Thyroid gland (tissue), 4 donors: ENCODE data around the gene PLA2G10. TPM values are rescaled to one million over a fixed set of nuclear protein-coding genes. Genes with fewer than 3 reads are reported as not detected.
"Not testable (repeated sequence)": the region's sequence is repeated elsewhere in the genome, so short reads cannot be mapped to it uniquely, and the experiment has no call there.

Experiments used
- DNase-seq, 2 donors: peaks; one replicate each; pipeline ENCODE4 v3.0.0-alpha.2; 2019
- H3K27ac ChIP-seq, 3 donors: fragments of 200-600 bp; sonication (generic); 1 replicate in 2 of 3; 2 replicates in 1 of 3; pipeline ENCODE4 v1.5.1; 2016 to 2019; ENCODE audit warnings: mild to moderate bottlenecking in 1 of 3, moderate library complexity in 1 of 3
- H3K27me3 ChIP-seq: fragments of 200-600 bp; sonication (generic); one replicate; pipeline ENCODE4 v1.5.1; 2019
- H3K36me3 ChIP-seq, 2 donors: fragments of 200-600 bp; sonication (generic); one replicate each; pipeline ENCODE4 v1.5.1; 2016 to 2019
- H3K4me1 ChIP-seq, 2 donors: fragments of 200-600 bp; sonication (generic); one replicate each; pipeline ENCODE4 v1.5.1; 2017 to 2019
- H3K4me3 ChIP-seq, 3 donors: fragments of 200-600 bp; sonication (generic); replicated peaks in 1 of 3; 1 replicate in 2 of 3; 2 replicates in 1 of 3; pipeline ENCODE4 v1.5.1; 2016; ENCODE audit warnings: mild to moderate bottlenecking in 1 of 3
- H3K9me3 ChIP-seq: fragments of 200-600 bp; sonication (generic); one replicate; pipeline ENCODE4 v1.5.1; 2017
- WGBS, 2 donors: methylation state at CpG; one replicate each; pipeline ENCODE4 v1.1.5; 2017; 5-methylcytosine and 5-hydroxymethylcytosine counted together
- intact Hi-C: fragments of 100-400 bp; cut with DNase I; formaldehyde crosslinking; loops from one replicate; pipeline ENCODE4 v1.15.1; 2023
- total RNA-seq, 4 donors: library from RNA; depleted of rRNA; stranded (reverse); fragments of >200 nt; gene quantifications; one replicate each; pipeline ENCODE4 v1.2.3, GENCODE V29; 2016

The PLA2G10 gene, protein sequence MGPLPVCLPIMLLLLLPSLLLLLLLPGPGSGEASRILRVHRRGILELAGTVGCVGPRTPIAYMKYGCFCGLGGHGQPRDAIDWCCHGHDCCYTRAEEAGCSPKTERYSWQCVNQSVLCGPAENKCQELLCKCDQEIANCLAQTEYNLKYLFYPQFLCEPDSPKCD
- total RNA-seq = not detected

DNA sequence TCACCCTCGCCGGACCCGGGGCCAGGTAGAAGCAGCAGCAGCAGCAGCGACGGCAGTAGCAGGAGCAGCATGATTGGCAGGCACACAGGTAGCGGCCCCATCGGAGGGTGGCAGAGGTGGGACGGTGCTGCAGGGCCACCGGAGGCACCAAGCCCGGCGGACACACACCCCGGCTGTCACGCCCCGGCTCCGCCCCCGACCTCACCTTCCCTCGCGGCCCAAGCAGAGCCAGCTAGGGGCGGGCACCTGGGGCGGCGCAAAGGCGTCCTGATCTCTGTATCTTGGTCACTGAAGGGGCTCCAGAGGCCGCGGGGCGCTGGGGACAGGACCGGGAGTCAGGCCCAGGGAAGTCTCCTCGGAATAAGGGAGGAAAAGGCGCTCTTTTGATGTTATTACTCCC is at the start of gene PLA2G10:
Gene PLA2G10, minus strand, starts transcription at position 180 of the 400 bp plus-strand sequence. Its CDS starts 79 bp downstream, at position 101.
- no CpG with 5 or more reads among the region's 28 CpGs for WGBS, 2 donors
- H3K4me3 ChIP-seq, H3K4me1 ChIP-seq, H3K27me3 ChIP-seq, H3K36me3 ChIP-seq, intact Hi-C loops, H3K9me3 ChIP-seq, H3K27ac ChIP-seq, DNase-seq: not testable (repeated sequence)

DNA sequence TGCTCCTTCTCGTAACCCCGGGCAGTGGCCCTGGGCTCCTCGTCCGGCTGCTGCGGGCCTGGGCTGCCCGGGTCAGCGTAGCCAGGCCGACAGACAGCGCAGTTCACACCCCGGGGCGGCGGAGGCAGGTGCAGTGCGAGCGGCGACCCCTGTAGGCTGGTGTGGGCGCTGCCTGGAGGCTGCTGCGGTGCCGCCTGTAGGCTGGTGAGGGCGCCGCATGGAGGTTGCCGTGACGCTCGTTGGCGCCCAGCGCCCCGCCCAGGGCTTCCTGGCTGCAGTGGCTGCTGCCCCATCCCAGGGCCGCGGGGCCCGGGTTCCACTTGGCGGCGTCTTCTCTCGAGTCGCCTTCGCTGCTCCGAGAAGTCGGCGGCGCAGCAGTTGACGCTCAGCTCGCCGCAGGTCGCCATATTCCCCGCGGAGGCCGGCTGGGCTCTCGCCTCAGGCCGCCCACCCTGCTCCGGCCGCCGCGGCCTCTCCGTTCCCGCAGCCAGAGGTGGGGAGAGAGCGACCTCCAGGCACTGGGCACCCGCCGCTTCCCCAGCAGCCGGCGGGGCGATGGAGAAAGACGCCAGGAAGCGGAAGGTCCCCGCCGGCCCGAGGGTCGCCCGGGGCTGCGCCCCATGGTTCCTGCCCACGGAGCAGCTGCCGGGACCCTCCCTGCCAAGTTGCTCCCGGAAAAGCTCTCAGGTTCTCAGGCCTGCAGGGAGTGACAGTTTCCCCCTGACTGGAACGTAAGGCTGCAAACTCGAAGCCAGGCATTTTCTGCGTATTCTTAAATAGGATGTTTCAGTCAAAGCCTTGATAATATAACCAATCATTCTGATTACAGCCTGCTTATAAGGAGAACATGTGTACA is 48.4 kb upstream of the PLA2G10 start, which contains the start of gene NPIPA2:
Gene NPIPA2, plus strand, starts transcription at position 261 of the 856 bp plus-strand sequence. CDS start 5,533 bp downstream, outside the sequence.
- WGBS, 2 donors = no CpG with 5 or more reads among the region's 73 CpGs
- H3K27ac ChIP-seq, DNase-seq, H3K4me3 ChIP-seq, H3K27me3 ChIP-seq, intact Hi-C loops, H3K4me1 ChIP-seq, H3K9me3 ChIP-seq, H3K36me3 ChIP-seq: not testable (repeated sequence)

DNA sequence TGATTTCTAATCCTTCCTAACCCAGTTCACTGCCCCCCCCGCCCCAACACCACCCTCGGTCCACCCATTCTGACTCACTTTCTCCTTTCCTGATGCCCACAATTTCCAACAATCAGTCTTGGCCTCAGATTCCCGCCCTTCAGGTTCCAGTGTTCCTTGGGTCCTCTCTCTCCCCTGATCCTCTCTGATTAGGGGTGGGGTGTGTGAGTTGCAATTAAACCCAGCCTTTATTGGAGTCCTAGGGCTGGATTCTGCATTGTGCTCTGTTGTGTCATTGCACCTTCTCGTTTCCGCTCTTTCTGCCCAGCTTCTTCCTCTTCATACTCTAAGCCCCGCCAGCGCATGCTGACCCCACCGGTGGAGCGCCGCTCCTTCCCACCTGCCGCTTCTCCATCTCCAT is 47.7 kb upstream of the PLA2G10 start:
- no CpG with 5 or more reads among the region's 11 CpGs for WGBS, 2 donors
- H3K27me3 ChIP-seq, H3K4me1 ChIP-seq, H3K4me3 ChIP-seq, intact Hi-C loops, H3K36me3 ChIP-seq, DNase-seq, H3K9me3 ChIP-seq, H3K27ac ChIP-seq: not testable (repeated sequence)

DNA sequence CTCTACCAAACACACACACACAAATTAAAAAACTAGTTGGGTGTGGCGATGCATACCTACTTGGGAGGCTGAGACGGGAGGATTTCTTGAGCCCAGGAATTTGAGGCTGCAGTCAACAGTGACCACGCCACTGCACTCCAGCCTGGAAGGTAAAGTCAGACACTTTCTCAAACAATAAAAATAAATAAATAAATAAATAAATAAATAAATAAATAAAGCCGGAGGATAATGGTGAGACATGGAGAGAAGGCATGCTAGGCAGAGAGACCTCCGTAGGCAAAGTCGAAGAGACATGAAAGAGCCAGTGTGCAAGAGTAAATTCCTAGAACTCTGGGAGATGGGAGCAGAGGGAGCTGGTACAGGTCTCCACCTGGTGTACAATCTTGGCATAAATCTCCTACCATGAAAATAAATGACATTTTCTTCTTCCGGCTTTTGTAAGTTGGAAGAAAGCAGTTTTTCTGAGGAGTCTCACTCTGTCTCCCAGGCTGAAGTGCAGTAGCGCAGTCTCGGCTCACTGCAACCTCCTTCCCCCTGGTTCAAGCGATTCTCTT is 46.8 kb upstream of the PLA2G10 start:
- H3K27ac ChIP-seq, H3K9me3 ChIP-seq, DNase-seq, intact Hi-C loops, H3K4me3 ChIP-seq, H3K4me1 ChIP-seq, H3K27me3 ChIP-seq, H3K36me3 ChIP-seq: not testable (repeated sequence)
- WGBS, 2 donors = no CpG with 5 or more reads among the region's 10 CpGs

DNA sequence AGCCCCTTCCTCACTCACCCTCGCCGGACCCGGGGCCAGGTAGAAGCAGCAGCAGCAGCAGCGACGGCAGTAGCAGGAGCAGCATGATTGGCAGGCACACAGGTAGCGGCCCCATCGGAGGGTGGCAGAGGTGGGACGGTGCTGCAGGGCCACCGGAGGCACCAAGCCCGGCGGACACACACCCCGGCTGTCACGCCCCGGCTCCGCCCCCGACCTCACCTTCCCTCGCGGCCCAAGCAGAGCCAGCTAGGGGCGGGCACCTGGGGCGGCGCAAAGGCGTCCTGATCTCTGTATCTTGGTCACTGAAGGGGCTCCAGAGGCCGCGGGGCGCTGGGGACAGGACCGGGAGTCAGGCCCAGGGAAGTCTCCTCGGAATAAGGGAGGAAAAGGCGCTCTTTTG is 39.1 kb upstream of the PLA2G10 start:
- DNase-seq, H3K9me3 ChIP-seq, intact Hi-C loops, H3K36me3 ChIP-seq, H3K4me1 ChIP-seq, H3K27me3 ChIP-seq, H3K4me3 ChIP-seq, H3K27ac ChIP-seq: not testable (repeated sequence)
- no CpG with 5 or more reads among the region's 28 CpGs for WGBS, 2 donors

DNA sequence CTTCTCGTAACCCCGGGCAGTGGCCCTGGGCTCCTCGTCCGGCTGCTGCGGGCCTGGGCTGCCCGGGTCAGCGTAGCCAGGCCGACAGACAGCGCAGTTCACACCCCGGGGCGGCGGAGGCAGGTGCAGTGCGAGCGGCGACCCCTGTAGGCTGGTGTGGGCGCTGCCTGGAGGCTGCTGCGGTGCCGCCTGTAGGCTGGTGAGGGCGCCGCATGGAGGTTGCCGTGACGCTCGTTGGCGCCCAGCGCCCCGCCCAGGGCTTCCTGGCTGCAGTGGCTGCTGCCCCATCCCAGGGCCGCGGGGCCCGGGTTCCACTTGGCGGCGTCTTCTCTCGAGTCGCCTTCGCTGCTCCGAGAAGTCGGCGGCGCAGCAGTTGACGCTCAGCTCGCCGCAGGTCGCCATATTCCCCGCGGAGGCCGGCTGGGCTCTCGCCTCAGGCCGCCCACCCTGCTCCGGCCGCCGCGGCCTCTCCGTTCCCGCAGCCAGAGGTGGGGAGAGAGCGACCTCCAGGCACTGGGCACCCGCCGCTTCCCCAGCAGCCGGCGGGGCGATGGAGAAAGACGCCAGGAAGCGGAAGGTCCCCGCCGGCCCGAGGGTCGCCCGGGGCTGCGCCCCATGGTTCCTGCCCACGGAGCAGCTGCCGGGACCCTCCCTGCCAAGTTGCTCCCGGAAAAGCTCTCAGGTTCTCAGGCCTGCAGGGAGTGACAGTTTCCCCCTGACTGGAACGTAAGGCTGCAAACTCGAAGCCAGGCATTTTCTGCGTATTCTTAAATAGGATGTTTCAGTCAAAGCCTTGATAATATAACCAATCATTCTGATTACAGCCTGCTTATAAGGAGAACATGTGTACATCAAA is 9.3 kb upstream of the PLA2G10 start, which contains the start of gene NPIPA3:
Gene NPIPA3, plus strand, starts transcription at position 256 of the 856 bp plus-strand sequence. CDS start 5,533 bp downstream, outside the sequence.
- DNase-seq, H3K4me3 ChIP-seq, H3K36me3 ChIP-seq, H3K4me1 ChIP-seq, H3K27ac ChIP-seq, intact Hi-C loops, H3K27me3 ChIP-seq, H3K9me3 ChIP-seq: not testable (repeated sequence)
- WGBS, 2 donors = no CpG with 5 or more reads among the region's 73 CpGs

DNA sequence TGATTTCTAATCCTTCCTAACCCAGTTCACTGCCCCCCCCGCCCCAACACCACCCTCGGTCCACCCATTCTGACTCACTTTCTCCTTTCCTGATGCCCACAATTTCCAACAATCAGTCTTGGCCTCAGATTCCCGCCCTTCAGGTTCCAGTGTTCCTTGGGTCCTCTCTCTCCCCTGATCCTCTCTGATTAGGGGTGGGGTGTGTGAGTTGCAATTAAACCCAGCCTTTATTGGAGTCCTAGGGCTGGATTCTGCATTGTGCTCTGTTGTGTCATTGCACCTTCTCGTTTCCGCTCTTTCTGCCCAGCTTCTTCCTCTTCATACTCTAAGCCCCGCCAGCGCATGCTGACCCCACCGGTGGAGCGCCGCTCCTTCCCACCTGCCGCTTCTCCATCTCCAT is 8.6 kb upstream of the PLA2G10 start:
- H3K27me3 ChIP-seq, H3K27ac ChIP-seq, H3K4me3 ChIP-seq, H3K36me3 ChIP-seq, intact Hi-C loops, H3K9me3 ChIP-seq, DNase-seq, H3K4me1 ChIP-seq: not testable (repeated sequence)
- no CpG with 5 or more reads among the region's 11 CpGs for WGBS, 2 donors

DNA sequence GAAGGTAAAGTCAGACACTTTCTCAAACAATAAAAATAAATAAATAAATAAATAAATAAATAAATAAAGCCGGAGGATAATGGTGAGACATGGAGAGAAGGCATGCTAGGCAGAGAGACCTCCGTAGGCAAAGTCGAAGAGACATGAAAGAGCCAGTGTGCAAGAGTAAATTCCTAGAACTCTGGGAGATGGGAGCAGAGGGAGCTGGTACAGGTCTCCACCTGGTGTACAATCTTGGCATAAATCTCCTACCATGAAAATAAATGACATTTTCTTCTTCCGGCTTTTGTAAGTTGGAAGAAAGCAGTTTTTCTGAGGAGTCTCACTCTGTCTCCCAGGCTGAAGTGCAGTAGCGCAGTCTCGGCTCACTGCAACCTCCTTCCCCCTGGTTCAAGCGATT is 7.8 kb upstream of the PLA2G10 start:
- intact Hi-C loops, H3K9me3 ChIP-seq, H3K27me3 ChIP-seq, DNase-seq, H3K4me3 ChIP-seq, H3K36me3 ChIP-seq, H3K27ac ChIP-seq, H3K4me1 ChIP-seq: not testable (repeated sequence)
- 46 to 52% methylated on average over 3 of the region's 7 CpGs for WGBS, 2 donors

DNA sequence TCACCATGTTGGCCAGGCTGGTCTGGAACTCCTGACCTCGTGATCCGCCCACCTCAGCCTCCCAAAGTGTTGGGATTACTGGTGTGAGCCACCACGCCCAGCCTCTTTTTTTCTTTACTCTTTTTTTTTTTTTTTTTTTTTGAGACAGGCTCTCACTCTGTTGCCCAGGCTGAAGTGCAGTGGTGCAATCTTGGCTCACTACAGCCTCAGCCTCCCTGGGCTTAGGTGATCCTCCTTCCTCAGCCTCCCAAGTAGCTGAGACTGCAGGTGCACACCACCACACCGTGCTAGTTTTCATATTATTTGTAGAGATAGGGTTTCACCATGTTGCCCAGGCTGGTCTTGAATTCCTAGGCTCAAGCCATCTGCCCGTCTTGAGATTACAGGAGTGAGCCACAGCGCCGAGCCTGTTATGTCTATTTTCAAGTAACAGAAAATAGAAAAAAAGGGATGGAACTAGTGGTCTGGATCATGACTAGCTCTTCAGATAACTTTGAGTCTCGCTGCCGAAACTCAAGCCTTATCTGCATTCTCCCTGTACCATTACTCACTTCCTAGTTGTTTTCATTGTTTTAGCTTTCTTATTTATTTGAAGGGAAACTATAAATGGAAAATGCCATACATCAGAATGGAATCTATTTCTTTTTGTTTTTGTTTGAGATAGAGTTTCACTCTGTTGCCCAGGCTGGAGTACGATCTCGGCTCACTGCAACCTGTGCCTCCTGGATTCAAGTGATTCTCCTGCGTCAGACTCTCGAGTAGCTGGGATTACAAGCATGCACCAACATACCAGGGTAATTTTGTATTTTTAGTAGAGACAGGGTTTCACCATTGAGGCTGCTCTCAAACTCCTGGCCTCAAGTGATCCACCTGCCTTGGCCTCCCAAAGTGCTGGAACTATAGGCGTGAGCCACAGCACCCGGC is 8.0 kb downstream of the PLA2G10 start:
- H3K27me3 ChIP-seq, H3K4me1 ChIP-seq, H3K4me3 ChIP-seq, H3K27ac ChIP-seq, H3K9me3 ChIP-seq, H3K36me3 ChIP-seq, intact Hi-C loops: not testable (repeated sequence)
- WGBS, 2 donors = 50 to 51% methylated on average over 15 of the region's 15 CpGs
- DNase-seq = peak; percentile 34 to 42
